SK-N-SH treated with all-trans-retinoic acid at 6 μM for 48 hours (cell line): Measurements from ENCODE around the gene MACIR.

ENCODE experiments used
- RARB ChIP-seq: fragments of 250-450 bp; sonication (Bioruptor Pico); IDR thresholded peaks from 2 replicates; pipeline ENCODE4 v1.8.0; 2021; ENCODE audit warnings: mild to moderate bottlenecking, moderate library complexity
- ZC3H10 ChIP-seq: fragments of 250-450 bp; sonication (Bioruptor Pico); IDR thresholded peaks from 2 replicates; pipeline ENCODE4 v1.5.1; 2021; ENCODE audit warnings: mild to moderate bottlenecking, moderate library complexity
- ZFP3 ChIP-seq: fragments of 250-450 bp; sonication (Bioruptor Pico); IDR thresholded peaks from 2 replicates; pipeline ENCODE4 v1.5.0; 2020; ENCODE audit warnings: mild to moderate bottlenecking, moderate library complexity
- ZFP30 ChIP-seq: fragments of 450-650 bp; formaldehyde crosslinking; IDR thresholded peaks from 2 replicates; pipeline ENCODE4 v1.5.0; 2022; ENCODE audit warnings: mild to moderate bottlenecking, moderate library complexity
- ZNF565 ChIP-seq: fragments of 450-650 bp; formaldehyde crosslinking; conservative IDR thresholded peaks from 2 replicates; pipeline ENCODE4 v1.5.0; 2020; ENCODE audit warnings: low read depth, mild to moderate bottlenecking, moderate library complexity
- ZNF8 ChIP-seq: fragments of 450-650 bp; formaldehyde crosslinking; IDR thresholded peaks from 2 replicates; pipeline ENCODE4 v1.5.0; 2020; ENCODE audit warnings: mild to moderate bottlenecking, moderate library complexity
- TF ChIP-seq, protein P1 (sequence below): fragments of 250-450 bp; sonication (Bioruptor Pico); IDR thresholded peaks from 2 replicates; pipeline ENCODE4 v1.5.0; 2020; ENCODE audit warnings: mild to moderate bottlenecking, moderate library complexity
- TF ChIP-seq, protein P2 (sequence below): fragments of 250-450 bp; sonication (Bioruptor Pico); IDR thresholded peaks from 2 replicates; pipeline ENCODE4 v1.8.0; 2021; ENCODE audit warnings: low read depth, mild to moderate bottlenecking, moderate library complexity, borderline replicate concordance

DNA sequence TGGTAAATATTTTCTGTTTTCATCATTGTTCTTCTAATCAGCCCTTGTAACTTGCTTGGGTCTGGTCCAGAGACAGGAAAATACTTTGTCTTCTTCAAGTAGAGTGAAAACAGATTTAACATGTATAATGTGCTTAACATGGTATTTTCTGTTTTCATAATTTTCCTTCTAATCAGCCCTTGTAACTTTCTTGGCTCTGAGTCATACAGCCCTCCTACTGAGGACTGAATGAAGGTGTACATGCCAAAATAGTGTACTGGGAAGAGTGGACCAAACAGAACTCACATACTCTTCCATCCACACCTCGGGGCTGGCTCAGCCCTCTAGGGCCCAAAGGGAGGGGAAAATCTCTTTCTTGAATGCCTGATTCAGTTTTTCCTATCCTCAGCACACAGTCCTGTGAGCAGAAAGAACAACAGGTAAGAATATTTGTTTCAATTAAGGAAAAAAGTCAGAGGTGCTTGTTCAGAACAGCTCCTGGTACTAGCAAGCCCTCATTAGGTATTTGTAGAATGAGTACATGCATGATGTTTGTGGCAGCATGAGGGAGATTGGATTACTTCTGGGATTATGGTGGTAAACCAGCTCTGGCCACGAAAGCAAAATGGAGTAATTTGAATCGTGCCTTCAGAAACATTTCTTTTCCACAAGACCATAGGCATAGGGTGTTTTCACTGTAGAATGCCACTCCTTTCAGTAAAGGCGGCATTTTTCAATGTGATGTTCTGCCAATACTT is 24.2 kb upstream of the MACIR start:
- TF ChIP-seq, protein P1, sequence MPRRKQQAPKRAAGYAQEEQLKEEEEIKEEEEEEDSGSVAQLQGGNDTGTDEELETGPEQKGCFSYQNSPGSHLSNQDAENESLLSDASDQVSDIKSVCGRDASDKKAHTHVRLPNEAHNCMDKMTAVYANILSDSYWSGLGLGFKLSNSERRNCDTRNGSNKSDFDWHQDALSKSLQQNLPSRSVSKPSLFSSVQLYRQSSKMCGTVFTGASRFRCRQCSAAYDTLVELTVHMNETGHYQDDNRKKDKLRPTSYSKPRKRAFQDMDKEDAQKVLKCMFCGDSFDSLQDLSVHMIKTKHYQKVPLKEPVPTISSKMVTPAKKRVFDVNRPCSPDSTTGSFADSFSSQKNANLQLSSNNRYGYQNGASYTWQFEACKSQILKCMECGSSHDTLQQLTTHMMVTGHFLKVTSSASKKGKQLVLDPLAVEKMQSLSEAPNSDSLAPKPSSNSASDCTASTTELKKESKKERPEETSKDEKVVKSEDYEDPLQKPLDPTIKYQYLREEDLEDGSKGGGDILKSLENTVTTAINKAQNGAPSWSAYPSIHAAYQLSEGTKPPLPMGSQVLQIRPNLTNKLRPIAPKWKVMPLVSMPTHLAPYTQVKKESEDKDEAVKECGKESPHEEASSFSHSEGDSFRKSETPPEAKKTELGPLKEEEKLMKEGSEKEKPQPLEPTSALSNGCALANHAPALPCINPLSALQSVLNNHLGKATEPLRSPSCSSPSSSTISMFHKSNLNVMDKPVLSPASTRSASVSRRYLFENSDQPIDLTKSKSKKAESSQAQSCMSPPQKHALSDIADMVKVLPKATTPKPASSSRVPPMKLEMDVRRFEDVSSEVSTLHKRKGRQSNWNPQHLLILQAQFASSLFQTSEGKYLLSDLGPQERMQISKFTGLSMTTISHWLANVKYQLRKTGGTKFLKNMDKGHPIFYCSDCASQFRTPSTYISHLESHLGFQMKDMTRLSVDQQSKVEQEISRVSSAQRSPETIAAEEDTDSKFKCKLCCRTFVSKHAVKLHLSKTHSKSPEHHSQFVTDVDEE (CRISPR knock-in tag): no peak
- no peak for TF ChIP-seq ZFP3 (CRISPR knock-in tag)
- no peak for TF ChIP-seq ZFP30 (CRISPR knock-in tag)
- TF ChIP-seq ZNF565 (CRISPR knock-in tag): no peak
- no peak for TF ChIP-seq ZNF8 (CRISPR knock-in tag)
- TF ChIP-seq, protein P2, sequence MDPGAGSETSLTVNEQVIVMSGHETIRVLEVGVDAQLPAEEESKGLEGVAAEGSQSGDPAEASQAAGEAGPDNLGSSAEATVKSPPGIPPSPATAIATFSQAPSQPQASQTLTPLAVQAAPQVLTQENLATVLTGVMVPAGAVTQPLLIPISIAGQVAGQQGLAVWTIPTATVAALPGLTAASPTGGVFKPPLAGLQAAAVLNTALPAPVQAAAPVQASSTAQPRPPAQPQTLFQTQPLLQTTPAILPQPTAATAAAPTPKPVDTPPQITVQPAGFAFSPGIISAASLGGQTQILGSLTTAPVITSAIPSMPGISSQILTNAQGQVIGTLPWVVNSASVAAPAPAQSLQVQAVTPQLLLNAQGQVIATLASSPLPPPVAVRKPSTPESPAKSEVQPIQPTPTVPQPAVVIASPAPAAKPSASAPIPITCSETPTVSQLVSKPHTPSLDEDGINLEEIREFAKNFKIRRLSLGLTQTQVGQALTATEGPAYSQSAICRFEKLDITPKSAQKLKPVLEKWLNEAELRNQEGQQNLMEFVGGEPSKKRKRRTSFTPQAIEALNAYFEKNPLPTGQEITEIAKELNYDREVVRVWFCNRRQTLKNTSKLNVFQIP (CRISPR knock-in tag): no peak
- TF ChIP-seq ZC3H10: no peak
- no peak for TF ChIP-seq RARB (CRISPR knock-in tag)
